Kidney (tissue), 14 donors: Measurements from ENCODE around the gene TCF12. TPM values are rescaled to one million over a fixed set of nuclear protein-coding genes. Genes with fewer than 3 reads are reported as not detected.
A peak's percentile ranks its signal among the peaks of the same experiment; 100 is the strongest.

Experiments
- DNase-seq, 5 donors: peaks; one replicate each; pipeline ENCODE4 v3.0.0-alpha.2; 2013 to 2020
- FAIRE-seq: peaks from 2 replicates; lab custom pipeline; 2012; peaks lifted over from hg19 to GRCh38; lab: Jason Lieb, UNC
- H3K27ac ChIP-seq, 2 donors: one replicate each; pipeline ENCODE4 v1.7.0; 2013; ENCODE audit warnings: low read depth in 2 of 2, low read length in 2 of 2, inconsistent platforms in 1 of 2
- H3K27me3 ChIP-seq: one replicate; pipeline ENCODE4 v1.7.1; 2013; ENCODE audit warnings: low read length, inconsistent platforms; ENCODE audit not compliant: control insufficient read depth, insufficient read depth
- H3K36me3 ChIP-seq, 3 donors: one replicate each; pipeline versions ENCODE4 v1.7.0 to v1.7.1; 2013; ENCODE audit warnings: low read length in 3 of 3, control low read depth in 1 of 3, inconsistent platforms in 1 of 3; ENCODE audit not compliant: insufficient read depth in 3 of 3, control insufficient read depth in 2 of 3
- H3K4me1 ChIP-seq, 3 donors: one replicate each; pipeline versions ENCODE4 v1.7.0 to v1.7.1; 2013; ENCODE audit warnings: low read length in 3 of 3, inconsistent platforms in 1 of 3, low read depth in 1 of 3; ENCODE audit not compliant: control insufficient read depth in 2 of 3, insufficient read depth in 2 of 3
- H3K4me3 ChIP-seq, 3 donors: one replicate each; pipeline versions ENCODE4 v1.7.0 to v1.8.1; 2013; ENCODE audit warnings: low read length in 3 of 3, control low read depth in 1 of 3, inconsistent platforms in 1 of 3
- H3K9ac ChIP-seq, 3 donors: one replicate each; pipeline versions ENCODE4 v1.7.0 to v1.7.1; 2013; ENCODE audit warnings: low read length in 3 of 3, control low read depth in 1 of 3, inconsistent platforms in 1 of 3
- H3K9me3 ChIP-seq, 3 donors: one replicate each; pipeline versions ENCODE4 v1.7.0 to v1.7.1; 2013; ENCODE audit warnings: low read length in 3 of 3, control low read depth in 1 of 3, inconsistent platforms in 1 of 3; ENCODE audit not compliant: control insufficient read depth in 2 of 3, insufficient read depth in 1 of 3
- CTCF ChIP-seq: IDR thresholded peaks from 3 replicates; pipeline ENCODE4 v1.5.1; 2012; ENCODE audit warnings: mild to moderate bottlenecking, moderate library complexity, borderline replicate concordance; ENCODE audit not compliant: insufficient read depth; ENCODE audit errors: extremely low read depth
- intact Hi-C: fragments of 100-400 bp; cut with DNase I; formaldehyde crosslinking; loops from one replicate; pipeline ENCODE4 v1.11.1; 2022
- polyA plus RNA-seq: library from polyadenylated mRNA; stranded (reverse); fragments of 350-450 nt; fragmentation: Illumina TruSeq; extraction: RNeasy Lipid Tissue Mini Kit (QIAGEN cat#74804); gene quantifications from one replicate; pipeline ENCODE4 v1.2.3, GENCODE V29; 2014; ENCODE audit warnings: low read depth, low replicate concordance; ENCODE audit not compliant: insufficient read depth
- total RNA-seq: library from RNA; stranded (reverse); fragmentation: NEBNext Ultra II Directional; extraction: Animal tissue kit (Norgen Biotek cat#: 25700); gene quantifications from one replicate; pipeline ENCODE4 v1.2.1, GENCODE V29; 2021
- donor health status: control.
- donor health status: control.
- donor health status: control.
- donor health status: control.
- donor health status: control.
- donor health status: DM: yes; HTN: yes; CAD: no.
- donor health status: Normal renal cell carcinoma (clear cell type).

The TCF12 gene
- total and polyA plus RNA-seq, 2 donors from 2014 or later, result 16.3 to 116 TPM

DNA sequence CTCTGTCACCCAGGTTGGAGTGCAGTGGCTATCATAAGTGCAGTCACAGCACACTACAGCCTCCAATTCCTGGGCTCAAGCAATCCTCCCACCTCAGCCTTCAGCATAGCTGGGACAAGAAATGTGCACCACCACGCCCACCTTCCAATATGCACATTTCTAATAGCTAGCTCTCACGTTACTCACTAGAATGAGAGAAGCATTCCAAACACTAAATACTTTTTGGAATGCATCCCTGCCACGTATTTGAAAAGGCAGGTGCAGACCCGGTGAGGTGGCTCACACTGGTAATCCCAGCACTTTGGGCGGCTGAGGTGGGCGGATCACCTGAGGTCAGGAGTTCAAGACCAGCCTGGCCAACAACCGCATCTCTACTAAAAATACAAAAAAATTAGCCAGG is 7.6 kb upstream of the TCF12 start:
- H3K27ac ChIP-seq, result no peak overlapping the region
- H3K9me3 ChIP-seq, result no peaks in the 10 kb centered on the region
- TF ChIP-seq CTCF, result no peak
- H3K36me3 ChIP-seq, result no peaks in the 10 kb centered on the region
- no peaks in the 10 kb centered on the region for H3K4me1 ChIP-seq
- intact Hi-C loops, result no loop called here
- H3K4me3 ChIP-seq, result no peak overlapping the region
- FAIRE-seq (no peak), DNase-seq (no peak)
- H3K27me3 ChIP-seq, result no peaks in the 10 kb centered on the region
- no peak overlapping the region for H3K9ac ChIP-seq

GRCh38 chr15:56913241-56913640 is 5.2 kb upstream of the TCF12 start:
- TF ChIP-seq CTCF, result no peak
- Histone ChIP-seq H3K9ac (peak overlapping the region in 1 of 3 donors; percentile 8), H3K27ac (peak overlapping the region in 1 of 2 donors; percentile 14), H3K27me3 (no peaks in the 10 kb centered on the region), H3K36me3 (no peaks in the 10 kb centered on the region), H3K4me3 (no peak overlapping the region), H3K9me3 (no peaks in the 10 kb centered on the region), H3K4me1 (peaks cover 0 to 6% (median 0%) of the 10 kb centered on the region in 3 donors)
- FAIRE-seq (no peak), DNase-seq (no peak)
- intact Hi-C loops, result no loop called here

DNA sequence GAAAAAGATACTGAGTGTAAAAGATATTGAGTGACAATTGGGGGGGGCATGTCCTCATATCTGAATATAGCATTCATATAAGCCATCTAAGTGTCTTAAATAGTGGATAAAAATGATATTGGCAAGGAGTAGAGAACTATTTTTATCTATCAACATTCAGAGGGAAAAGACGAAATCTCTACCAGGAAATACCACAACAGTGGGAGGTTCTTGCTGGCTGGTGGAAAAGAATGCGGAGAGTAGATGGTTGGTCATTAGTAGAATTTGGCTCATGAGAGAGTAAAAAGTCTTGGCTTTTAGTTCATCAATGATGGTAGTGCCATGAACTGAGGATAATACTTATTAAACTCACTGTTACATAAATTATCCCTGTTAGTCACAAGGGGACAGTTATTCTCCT is 4.8 kb upstream of the TCF12 start:
- peak overlapping the region in 1 of 2 donors; percentile 14 for H3K27ac ChIP-seq
- DNase-seq, result no peak
- no peak overlapping the region for H3K4me3 ChIP-seq
- TF ChIP-seq CTCF, result no peak
- H3K36me3 ChIP-seq, result no peaks in the 10 kb centered on the region
- peaks cover 0 to 6% (median 0%) of the 10 kb centered on the region in 3 donors for H3K4me1 ChIP-seq
- H3K27me3 ChIP-seq, result no peaks in the 10 kb centered on the region
- FAIRE-seq, result no peak
- H3K9ac ChIP-seq, result peak overlapping the region in 1 of 3 donors; percentile 8
- intact Hi-C loops, result no loop called here
- no peaks in the 10 kb centered on the region for H3K9me3 ChIP-seq

DNA sequence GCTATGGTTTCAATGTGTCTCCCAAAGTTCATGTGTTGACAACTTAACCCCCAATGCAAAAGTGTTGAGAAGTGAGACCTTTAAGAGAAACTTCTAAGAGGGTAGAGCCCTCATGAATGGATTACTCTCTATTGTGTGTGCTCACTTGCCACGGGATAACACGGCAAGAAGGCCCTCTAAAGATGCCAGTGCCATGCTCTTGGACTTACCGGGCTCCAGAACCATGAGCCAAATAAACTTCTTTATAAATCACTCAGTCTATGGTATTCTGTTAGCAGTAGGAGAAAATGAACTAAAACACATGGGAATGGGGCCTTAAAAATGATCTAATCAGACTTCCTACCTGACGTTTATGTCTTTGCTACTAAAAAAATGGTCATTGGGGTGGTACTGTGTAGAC is 2.6 kb upstream of the TCF12 start:
- TF ChIP-seq CTCF, result no peak
- no peak overlapping the region for H3K4me3 ChIP-seq
- peaks cover 0 to 12% (median 0%) of the 10 kb centered on the region in 3 donors for H3K4me1 ChIP-seq
- H3K27ac ChIP-seq, result no peak overlapping the region
- H3K36me3 ChIP-seq, result no peaks in the 10 kb centered on the region
- no peak for DNase-seq
- H3K9me3 ChIP-seq, result no peaks in the 10 kb centered on the region
- intact Hi-C loops, result no loop called here
- H3K27me3 ChIP-seq, result no peaks in the 10 kb centered on the region
- no peak overlapping the region for H3K9ac ChIP-seq
- FAIRE-seq, result no peak
